NCI-H2107 treated with DMSO at 0.1 percent for 48 hours (cell line): ENCODE results near the gene ANKRD11.

ENCODE experiments used
- DNase-seq: peaks from one replicate; lab custom pipeline; 2025; ENCODE audit not compliant: unreplicated experiment; lab: John Stamatoyannopoulos, UW

The ANKRD11 gene

GRCh38 chr16:89490439-89491237 lies at the start of gene ANKRD11:
ANKRD11 (minus strand) TSS chr16:89490561; CDS start chr16:89317019, 173,542 bp downstream.
- peak; percentile 97 for DNase-seq

- DNase-seq = no peak
These were observed 47.9 kb upstream of the ANKRD11 start for GRCh38 chr16:89538286-89538685.

DNA sequence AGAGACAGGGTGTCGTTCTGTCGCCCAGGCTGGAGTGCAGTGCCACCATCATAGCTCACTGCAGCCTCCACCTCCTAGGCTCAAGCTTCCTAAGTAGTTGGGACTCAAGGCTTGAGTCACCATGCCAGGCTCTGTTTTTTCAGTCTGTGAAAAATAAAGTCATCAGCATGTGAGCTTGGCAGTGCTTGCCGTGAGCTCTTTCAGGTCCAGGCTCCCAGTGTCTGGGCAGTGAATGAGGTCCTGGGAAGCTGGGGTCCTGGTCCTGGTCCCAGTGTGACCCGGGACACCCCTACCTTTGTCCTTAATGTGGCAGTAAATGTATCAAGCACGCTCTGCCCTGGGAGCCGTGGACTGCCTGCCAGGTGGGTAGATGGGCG lies 47.2 kb upstream of the ANKRD11 start:
- no peak for DNase-seq

- DNase-seq = no peak
These were observed 46.7 kb upstream of the ANKRD11 start for GRCh38 chr16:89536886-89537548.

DNA sequence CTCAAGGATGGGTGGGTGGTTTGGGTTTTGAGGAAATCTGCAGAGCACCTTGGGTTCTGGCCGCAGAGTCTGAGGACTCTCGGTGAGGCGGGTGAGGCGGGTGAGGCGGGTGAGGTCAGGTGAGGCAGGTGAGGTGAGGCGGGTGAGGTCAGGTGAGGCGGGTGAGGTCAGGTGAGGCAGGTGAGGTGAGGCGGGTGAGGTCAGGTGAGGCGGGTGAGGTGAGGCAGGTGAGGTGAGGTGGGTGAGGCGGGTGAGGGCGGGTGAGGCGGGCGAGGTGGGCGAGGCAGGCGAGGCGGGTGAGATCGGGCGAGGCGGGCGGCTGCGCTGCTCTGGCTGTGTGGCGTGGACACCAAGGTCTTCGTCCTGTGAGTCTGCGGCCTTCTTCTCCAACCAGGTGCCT lies 46.0 kb upstream of the ANKRD11 start:
- no peak for DNase-seq

DNA sequence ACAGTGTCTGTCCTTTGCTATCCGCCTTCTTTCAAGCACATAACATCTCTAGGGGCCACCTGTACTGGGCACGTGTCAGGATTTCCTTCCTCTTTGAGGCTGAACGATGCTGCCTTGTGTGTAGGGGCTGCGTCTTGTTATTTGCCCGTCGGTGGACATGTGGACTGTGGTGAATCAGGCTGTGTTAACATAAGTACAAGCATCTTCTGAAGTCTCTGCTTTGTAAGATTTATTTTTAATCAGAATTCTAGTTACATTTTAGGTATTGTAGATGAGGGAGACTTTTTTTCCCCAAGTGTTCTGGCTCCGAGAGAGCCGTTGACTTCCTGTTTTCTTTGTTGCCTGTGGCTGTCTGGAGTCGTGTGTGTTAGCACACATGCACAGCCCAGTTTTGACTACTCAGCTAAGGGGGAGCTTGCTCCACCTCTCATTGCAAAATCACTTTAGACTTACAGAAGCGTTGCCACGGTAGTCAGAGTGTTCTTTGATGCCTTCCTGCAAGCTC lies 43.9 kb upstream of the ANKRD11 start:
- no peak for DNase-seq

- DNase-seq = no peak
These were observed 41.6 kb upstream of the ANKRD11 start for GRCh38 chr16:89531821-89532526.

DNA sequence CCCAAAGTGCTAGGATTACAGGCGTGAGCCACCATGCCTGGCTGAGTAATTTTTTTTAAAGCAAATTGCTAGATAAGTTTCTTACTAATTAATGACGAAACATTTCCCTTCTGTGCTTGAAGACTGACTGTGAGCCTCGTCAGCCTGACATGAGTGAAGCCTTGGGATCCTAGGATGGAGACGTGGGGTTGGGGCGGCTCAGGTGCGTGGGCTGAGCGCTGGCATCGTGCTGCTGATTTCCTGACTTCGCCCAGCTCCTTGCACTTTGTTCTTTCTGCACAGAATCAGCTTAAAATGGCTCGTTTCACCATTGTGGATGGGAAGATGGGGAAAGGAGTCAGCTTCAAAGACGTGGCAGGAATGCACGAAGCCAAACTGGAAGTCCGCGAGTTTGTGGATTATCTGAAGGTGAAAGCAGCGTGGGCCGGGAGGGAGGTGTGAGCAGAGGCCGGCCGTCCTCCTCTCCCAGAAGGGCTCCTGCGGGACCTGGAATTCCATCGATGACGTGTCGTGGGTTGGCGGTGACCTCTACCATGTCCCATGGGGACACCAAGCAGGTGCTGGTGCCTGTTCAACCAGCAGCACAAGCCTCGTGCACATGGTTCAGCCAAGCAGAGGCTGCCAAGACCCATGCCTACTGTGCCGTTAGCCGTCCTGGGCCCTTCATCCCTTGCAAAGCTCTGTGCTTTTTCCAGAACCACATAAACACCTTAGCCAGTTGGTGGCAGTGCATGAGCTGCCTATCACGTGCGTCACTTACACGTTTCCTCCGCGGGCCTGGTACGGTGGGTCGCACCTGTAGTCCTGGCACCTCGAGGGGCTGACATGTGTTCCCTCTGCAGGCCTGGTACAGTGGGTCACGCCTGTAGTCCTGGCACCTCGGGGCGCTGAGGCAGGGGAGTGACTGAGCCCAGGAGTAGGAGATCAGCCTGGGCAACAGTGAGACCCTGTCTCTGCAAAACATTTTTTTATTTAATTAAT lies 40.3 kb upstream of the ANKRD11 start:
- no peak for DNase-seq

DNA sequence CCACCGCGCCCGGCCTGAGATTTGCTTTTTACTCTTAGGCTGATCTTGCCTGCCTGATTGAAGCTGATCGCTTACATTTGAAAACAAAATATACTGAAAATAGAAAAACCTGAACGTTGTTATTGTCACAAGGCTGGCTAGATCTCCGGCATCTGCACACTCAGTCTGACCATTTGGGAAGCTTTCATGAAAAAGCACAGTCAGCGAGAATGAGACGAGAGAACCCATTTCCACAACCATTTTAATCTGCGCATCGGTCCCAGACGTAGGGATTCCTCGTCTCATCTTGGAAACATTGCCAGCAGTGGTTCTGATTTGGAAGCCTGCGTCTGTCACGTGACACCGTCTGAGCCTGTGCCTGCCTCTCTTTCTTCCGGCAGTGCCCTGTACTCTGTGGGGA lies 38.7 kb upstream of the ANKRD11 start:
- DNase-seq = no peak

DNA sequence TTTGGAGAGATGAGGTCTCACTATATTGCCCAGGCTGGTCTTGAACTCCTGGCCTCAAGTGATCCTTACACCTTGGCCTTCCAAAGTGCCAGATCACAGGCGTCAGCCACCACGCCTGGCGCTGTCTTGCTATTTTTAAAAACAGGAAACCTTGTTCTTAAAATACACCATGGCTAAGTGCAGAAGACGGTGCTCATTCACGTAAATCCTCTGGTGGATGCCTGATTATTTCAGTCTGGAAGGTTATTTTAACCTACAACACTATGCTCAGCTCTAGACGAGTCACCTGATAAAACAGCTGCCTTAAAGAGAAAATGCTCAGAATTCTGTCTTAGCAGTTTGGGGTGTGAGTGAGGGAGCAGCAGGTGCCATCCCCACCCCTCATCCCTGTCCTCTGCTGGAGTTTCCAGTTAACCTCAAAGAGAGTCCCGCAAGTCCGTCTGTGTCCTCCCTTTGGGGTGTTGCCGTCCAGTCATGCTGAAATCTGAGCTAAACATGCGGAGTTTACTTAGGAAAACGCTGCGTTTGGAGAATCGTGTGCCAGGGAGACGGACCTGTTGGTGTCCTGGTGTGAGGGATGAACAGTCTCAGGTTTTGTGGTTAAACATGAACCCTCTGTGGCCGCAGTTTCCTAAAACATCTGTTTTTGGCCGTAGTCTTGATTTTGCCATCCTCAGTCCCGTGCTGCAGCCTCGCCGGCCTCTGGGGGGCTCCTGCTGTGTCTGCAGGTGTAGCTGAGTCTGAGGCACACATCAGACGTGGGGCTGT lies 35.0 kb upstream of the ANKRD11 start:
- DNase-seq = no peak

- DNase-seq = no peak
These were observed 33.5 kb upstream of the ANKRD11 start for GRCh38 chr16:89523680-89524344.

GRCh38 chr16:89522287-89522686 lies 31.9 kb upstream of the ANKRD11 start:
- DNase-seq = no peak

DNA sequence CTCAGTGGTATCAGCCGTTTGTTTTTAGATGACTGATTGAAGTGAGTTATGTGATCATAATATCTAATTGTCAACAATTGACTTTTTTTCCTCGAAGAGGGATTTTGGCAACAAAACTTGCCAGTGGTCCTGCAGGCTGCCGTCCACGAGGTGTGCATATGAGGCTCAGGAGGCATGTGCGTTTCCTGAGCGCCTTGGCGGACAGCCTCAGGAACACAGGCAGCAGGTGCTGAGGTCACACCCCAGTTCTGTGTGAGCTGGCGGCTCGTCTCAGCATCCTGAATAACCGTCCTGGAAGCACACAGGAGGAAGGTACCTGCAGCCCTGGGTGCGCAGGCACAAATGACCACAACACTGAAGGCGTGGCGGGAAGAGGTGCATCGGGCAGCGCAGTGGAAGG lies 29.5 kb upstream of the ANKRD11 start:
- no peak for DNase-seq

DNA sequence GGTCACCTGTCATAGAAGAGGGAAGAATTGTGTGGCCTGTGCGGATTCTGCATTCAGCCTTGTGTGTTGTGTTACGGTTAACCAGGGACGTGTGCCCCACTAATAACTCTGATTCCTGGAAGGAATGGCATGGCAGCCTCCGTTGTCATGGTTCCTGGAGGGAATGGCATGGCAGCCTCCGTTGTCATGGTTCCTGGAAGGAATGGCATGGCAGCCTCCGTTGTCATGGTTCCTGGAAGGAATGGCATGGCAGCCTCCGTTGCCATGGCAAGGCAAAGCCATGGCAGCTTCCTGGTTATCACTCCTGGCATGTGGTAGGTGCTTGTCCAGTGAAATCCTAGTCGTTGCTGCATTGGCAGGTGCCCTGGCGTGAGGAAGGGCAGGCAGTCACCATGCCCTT lies 26.8 kb upstream of the ANKRD11 start:
- no peak for DNase-seq

- DNase-seq = no peak
These were observed 22.1 kb upstream of the ANKRD11 start for GRCh38 chr16:89512453-89512852.

GRCh38 chr16:89511374-89511773 lies 21.0 kb upstream of the ANKRD11 start:
- no peak for DNase-seq

GRCh38 chr16:89510526-89510925 lies 20.2 kb upstream of the ANKRD11 start:
- DNase-seq = no peak

DNA sequence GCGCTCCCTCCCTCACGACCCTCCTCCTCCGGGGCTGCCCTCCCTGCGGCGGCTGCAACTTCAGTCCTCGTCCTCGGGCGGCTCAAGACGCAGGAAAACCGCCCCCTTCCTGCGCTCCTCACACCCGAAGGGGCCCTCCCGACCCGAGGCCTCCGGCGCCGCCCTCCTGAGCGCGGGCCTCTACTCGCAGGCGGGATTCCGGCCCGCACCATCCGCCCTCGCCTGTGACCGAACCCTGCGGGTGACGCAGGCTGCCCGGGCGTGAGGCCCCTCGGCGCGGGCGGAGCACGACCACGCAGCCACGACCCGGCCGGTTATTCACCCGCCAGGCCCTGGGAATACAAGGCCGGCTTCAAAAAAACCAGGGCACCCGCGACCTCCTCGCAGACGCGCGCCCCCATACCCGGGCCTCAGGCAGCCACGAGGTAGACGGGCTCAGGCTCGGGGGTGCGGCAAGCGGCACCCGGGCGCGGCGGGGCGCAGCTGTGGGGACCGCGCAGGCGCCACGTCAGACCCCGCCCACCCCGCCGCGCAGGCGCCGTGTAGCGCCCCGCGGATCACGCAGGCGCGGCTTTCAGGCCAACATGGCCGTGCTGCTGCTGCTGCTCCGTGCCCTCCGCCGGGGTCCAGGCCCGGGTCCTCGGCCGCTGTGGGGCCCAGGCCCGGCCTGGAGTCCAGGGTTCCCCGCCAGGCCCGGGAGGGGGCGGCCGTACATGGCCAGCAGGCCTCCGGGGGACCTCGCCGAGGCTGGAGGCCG lies 17.7 kb upstream of the ANKRD11 start, which contains the start of gene SPG7:
TSS of gene SPG7 (plus strand) at position 570 of the 757 bp plus-strand sequence. CDS start at position 585, 15 bp downstream.
- DNase-seq = peak; percentile 37
